B cell (primary cell): Measurements from ENCODE around the gene CFAP65. TPM values are rescaled to one million over a fixed set of nuclear protein-coding genes. Genes with fewer than 3 reads are reported as not detected.
A peak's percentile ranks its signal among the peaks of the same experiment; 100 is the strongest.

Experiments used
- ATAC-seq: fragments of 200-7000 bp; cut with Tn5 transposase; one replicate; pipeline ENCODE4 v1.10.0; 2021; ENCODE audit warnings: low read depth, mild to moderate bottlenecking, moderate number of reproducible peaks, moderate library complexity
- CTCF ChIA-PET: fragments of 350-600 bp; sonication (Branson Sonifier 250); formaldehyde crosslinking; loops from one replicate; lab custom pipeline; 2021; ENCODE audit warnings: antibody characterized with exemption, inconsistent platforms; lab: Charles Lee
- POLR2A ChIA-PET: fragments of 350-600 bp; sonication (Branson Sonifier 250); formaldehyde crosslinking; loops from one replicate; lab custom pipeline; 2021; ENCODE audit warnings: antibody characterized with exemption; lab: Charles Lee
- DNase-seq: peaks from one replicate; pipeline ENCODE4 v3.0.0; 2013
- H2AFZ ChIP-seq: 2 replicates; pipeline ENCODE4 v1.6.1; 2012; ENCODE audit warnings: mild to moderate bottlenecking, low read depth, low read length; ENCODE audit not compliant: insufficient read depth, poor library complexity, severe bottlenecking
- H3K27ac ChIP-seq, 2 donors: 1 replicate in 1 of 2; 2 replicates in 1 of 2; pipeline ENCODE4 v1.5.1; 2012 to 2013; ENCODE audit warnings: low read length in 2 of 2, mild to moderate bottlenecking in 2 of 2, moderate library complexity in 1 of 2
- H3K27me3 ChIP-seq, 4 experiments: fragments of 200-600 bp in 1 of 4; sonication (generic) in 1 of 4; replicated peaks in 1 of 4; 1 replicate in 2 of 4; 2 replicates in 2 of 4; pipeline versions ENCODE4 v1.6.1 to v1.7.0; 2013 to 2016; ENCODE audit warnings: low read length in 3 of 4, mild to moderate bottlenecking in 2 of 4, mixed read lengths in 1 of 4, moderate library complexity in 1 of 4; ENCODE audit not compliant: insufficient read depth in 4 of 4, control insufficient read depth in 3 of 4; ENCODE audit errors: control extremely low read depth in 1 of 4
- H3K36me3 ChIP-seq, 2 experiments: replicated peaks in 1 of 2; 1 replicate in 1 of 2; 2 replicates in 1 of 2; pipeline versions ENCODE4 v1.6.1 to v1.7.1; 2013; ENCODE audit warnings: low read length in 1 of 2; ENCODE audit not compliant: insufficient read depth in 2 of 2, control insufficient read depth in 1 of 2; ENCODE audit errors: control extremely low read depth in 1 of 2, extremely low read depth in 1 of 2
- H3K4me1 ChIP-seq, 2 donors: fragments of 200-600 bp in 1 of 2; sonication (generic) in 1 of 2; 1 replicate in 1 of 2; 2 replicates in 1 of 2; pipeline versions ENCODE4 v1.5.1 to v1.6.1; 2013 to 2017; ENCODE audit warnings: low read length in 2 of 2; ENCODE audit not compliant: control insufficient read depth in 2 of 2, insufficient read depth in 2 of 2
- H3K4me2 ChIP-seq: replicated peaks from 2 replicates; pipeline ENCODE3; 2012; ENCODE audit warnings: mild to moderate bottlenecking, low read depth, low read length; ENCODE audit not compliant: poor library complexity, severe bottlenecking
- H3K4me3 ChIP-seq, 5 experiments: fragments of 200-600 bp in 1 of 5; sonication (generic) in 1 of 5; 1 replicate in 3 of 5; 2 replicates in 2 of 5; pipeline versions ENCODE4 v1.5.1 to v1.7.0; 2011 to 2016; ENCODE audit warnings: low read length in 4 of 5, mild to moderate bottlenecking in 4 of 5, low read depth in 2 of 5, control low read depth in 1 of 5, moderate library complexity in 1 of 5; ENCODE audit not compliant: insufficient read depth in 1 of 5; ENCODE audit errors: control extremely low read depth in 1 of 5, extremely low read depth in 1 of 5
- H3K79me2 ChIP-seq: fragments of 200-600 bp; sonication (generic); one replicate; pipeline ENCODE4 v1.6.0; 2016; ENCODE audit warnings: low read length; ENCODE audit not compliant: control insufficient read depth, insufficient read depth
- H3K9ac ChIP-seq: fragments of 200-600 bp; sonication (generic); 2 replicates; pipeline ENCODE4 v1.6.1; 2017; ENCODE audit warnings: mild to moderate bottlenecking, low read length, moderate library complexity
- H3K9me3 ChIP-seq, 3 donors: one replicate each; pipeline versions ENCODE4 v1.6.1 to v1.7.1; 2013; ENCODE audit warnings: low read length in 2 of 3; ENCODE audit not compliant: control insufficient read depth in 2 of 3, insufficient read depth in 1 of 3; ENCODE audit errors: control extremely low read depth in 1 of 3
- H4K20me1 ChIP-seq: 2 replicates; pipeline ENCODE4 v1.6.0; 2012; ENCODE audit warnings: mild to moderate bottlenecking, low read length; ENCODE audit not compliant: insufficient read depth, control insufficient read depth, poor library complexity, severe bottlenecking
- H3K27ac Mint-ChIP-seq: one replicate; pipeline ENCODE4 v1.8.0; 2021; ENCODE audit warnings: mixed read lengths
- H3K27me3 Mint-ChIP-seq: one replicate; pipeline ENCODE4 v1.8.0; 2021; ENCODE audit warnings: mixed read lengths
- H3K4me1 Mint-ChIP-seq: one replicate; pipeline ENCODE4 v1.8.0; 2021; ENCODE audit warnings: mixed read lengths
- H3K4me3 Mint-ChIP-seq: one replicate; pipeline ENCODE4 v1.8.0; 2021; ENCODE audit warnings: mixed read lengths
- H3K9me3 Mint-ChIP-seq: one replicate; pipeline ENCODE4 v1.8.0; 2022; ENCODE audit warnings: mixed read lengths; ENCODE audit not compliant: insufficient read depth
- CTCF ChIP-seq: fragments of 200-600 bp; IDR thresholded peaks from one replicate; pipeline ENCODE4 v1.8.0; 2022; ENCODE audit warnings: antibody characterized with exemption, mild to moderate bottlenecking
- EZH2 ChIP-seq: IDR thresholded peaks from 2 replicates; pipeline ENCODE4 v1.6.1; 2012; ENCODE audit warnings: borderline replicate concordance, low read depth, mild to moderate bottlenecking, moderate library complexity, low read length; ENCODE audit not compliant: insufficient read depth, poor library complexity, severe bottlenecking
- WGBS: methylation state at CpG from one replicate; pipeline ENCODE4 v1.1.5; 2013; ENCODE audit warnings: missing lambda C conversion rate; ENCODE audit not compliant: insufficient coverage; 5-methylcytosine and 5-hydroxymethylcytosine counted together
- intact Hi-C: fragments of 100-400 bp; cut with micrococcal nuclease; formaldehyde crosslinking; loops from one replicate; pipeline ENCODE4 v1.10.0; 2022
- polyA minus RNA-seq: library from RNA; depleted of rRNA, polyadenylated mRNA; stranded (reverse); fragments of >200 nt; gene quantifications from 2 replicates; pipeline ENCODE4 v1.2.3, GENCODE V29; 2012
- polyA plus RNA-seq: library from polyadenylated mRNA; depleted of rRNA; stranded (reverse); fragments of >200 nt; gene quantifications from 2 replicates; pipeline ENCODE4 v1.2.3, GENCODE V29; 2012
- total RNA-seq, 2 donors: library from RNA; stranded (reverse); fragments of 120-200 nt in 1 of 2; gene quantifications; 1 replicate in 1 of 2; 2 replicates in 1 of 2; pipeline versions ENCODE4 v1.2.3 to v1.2.4, GENCODE V29; 2013 to 2022

CFAP65 gene
- total RNA-seq (not detected in 2 replicates), polyA plus RNA-seq (not detected in 2 replicates), polyA minus RNA-seq (not detected in 2 replicates)
- total RNA-seq (2013): not detected

- WGBS: 7% methylated on average over 21 of the region's 21 CpGs
- Histone ChIP-seq H3K36me3 (no peaks in the 10 kb centered on the region), H3K79me2 (no peaks in the 10 kb centered on the region), H3K4me3 (peak within 1 kb of the TSS in 1 of 5 experiments; percentile 13), H3K9ac (no peak within 1 kb of the TSS), H3K9me3 (peaks cover 0 to 8% (median 0%) of the 10 kb centered on the region in 3 donors), H3K27ac (no peak within 1 kb of the TSS), H3K4me2 (peak within 1 kb of the TSS; percentile 32), H3K4me1 (no peaks in the 10 kb centered on the region), H2AFZ (no peak within 1 kb of the TSS), H3K27me3 (peaks cover 0 to 53% (median 27%) of the 10 kb centered on the region in 4 experiments), H4K20me1 (no peaks in the 10 kb centered on the region)
- Mint-ChIP-seq H3K27ac (no peak within 1 kb of the TSS), H3K27me3 (peaks cover 61% of the 10 kb centered on the region), H3K4me1 (peaks cover 6% of the 10 kb centered on the region), H3K4me3 (peak within 1 kb of the TSS; percentile 32), H3K9me3 (no peaks in the 10 kb centered on the region)
- DNase-seq (no peak), ATAC-seq (no peak)
- intact Hi-C loops: no loop called here
- TF ChIP-seq EZH2 (no peak), CTCF (no peak)
- POLR2A ChIA-PET: no interaction called here
- CTCF ChIA-PET: interaction anchor here (1.2 to 1.7 kb wide), 3 partner anchors 11 to 37 kb away, joined by 3 to 7 read pairs (median 3); no protein-coding TSS in a partner anchor
These were observed at the start of gene CFAP65 for GRCh38 chr2:219041252-219041651. Gene CFAP65 (minus strand): TSS chr2:219041516. CDS start chr2:219039048, 2,468 bp downstream.

GRCh38 chr2:219090436-219091299 is 49.4 kb upstream of the CFAP65 start:
- Histone ChIP-seq H3K9ac (no peak overlapping the region), H3K4me3 (no peak overlapping the region), H4K20me1 (peaks cover 29% of the 10 kb centered on the region), H3K9me3 (no peaks in the 10 kb centered on the region), H3K27me3 (no peaks in the 10 kb centered on the region), H3K4me2 (no peak overlapping the region), H3K79me2 (no peaks in the 10 kb centered on the region), H3K27ac (no peak overlapping the region), H3K36me3 (peaks cover 0 to 9% of the 10 kb centered on the region in 2 experiments), H2AFZ (no peak overlapping the region), H3K4me1 (no peaks in the 10 kb centered on the region)
- Mint-ChIP-seq H3K9me3 (no peaks in the 10 kb centered on the region), H3K27ac (no peak overlapping the region), H3K27me3 (no peaks in the 10 kb centered on the region), H3K4me1 (no peaks in the 10 kb centered on the region), H3K4me3 (no peak overlapping the region)
- DNase-seq (no peak), ATAC-seq (no peak)
- 89% methylated on average over 4 of the region's 4 CpGs for WGBS
- intact Hi-C loops: no loop called here
- ChIA-PET CTCF (interaction anchor here (0.5 to 1.0 kb wide), 5 partner anchors 10 to 445 kb away, joined by 3 read pairs; no protein-coding TSS in a partner anchor), POLR2A (no interaction called here)
- TF ChIP-seq CTCF (no peak), EZH2 (no peak)
